A549 (cell line): ENCODE measurements around the gene NMNAT2. TPM values are rescaled to one million over a fixed set of nuclear protein-coding genes. Genes with fewer than 3 reads are reported as not detected.

ENCODE experiments used
- ATAC-seq, 2 experiments: fragments of 200-7000 bp in 1 of 2; fragments of >200 bp in 1 of 2; cut with Nextera tagmentation in 1 of 2; cut with Tn5 transposase in 1 of 2; 3 replicates each; pipeline versions ENCODE4 v1.8.0 to v1.9.1; 2018 to 2020; ENCODE audit warnings: mild to moderate bottlenecking in 1 of 2, moderate library complexity in 1 of 2
- CTCF ChIA-PET: fragments of 300-600 bp; sonication (Branson Sonifier 250); formaldehyde crosslinking; extraction: SDS; loops from one replicate; lab custom pipeline; 2021; ENCODE audit warnings: antibody characterized with exemption, inconsistent platforms; lab: Yijun Ruan, JAX
- POLR2A ChIA-PET: fragments of 350-600 bp; formaldehyde crosslinking; extraction: SDS; loops from one replicate; lab custom pipeline; 2021; ENCODE audit warnings: antibody characterized with exemption, inconsistent platforms; lab: Yijun Ruan, JAX
- DNase-seq, 2 experiments: peaks; one replicate each; pipeline versions ENCODE4 v3.0.0 to v3.0.0-alpha.2; 2011 to 2016; ENCODE audit warnings: low read depth in 1 of 2, low spot score in 1 of 2
- FAIRE-seq: peaks from 2 replicates; lab custom pipeline; 2011; peaks lifted over from hg19 to GRCh38; lab: Jason Lieb, UNC
- H3K27ac ChIP-seq, 2 experiments: fragments of >200 bp; sonication (Bioruptor Twin); formaldehyde crosslinking; 3 replicates each; pipeline ENCODE4 v1.5.1; 2016 to 2017
- H3K4me1 ChIP-seq: fragments of >200 bp; sonication (Bioruptor Twin); formaldehyde crosslinking; 3 replicates; pipeline ENCODE4 v1.6.1; 2016
- H3K4me2 ChIP-seq: fragments of >200 bp; sonication (Bioruptor Twin); formaldehyde crosslinking; 3 replicates; pipeline ENCODE4 v1.6.1; 2016
- H3K4me3 ChIP-seq: fragments of >200 bp; sonication (Bioruptor Twin); formaldehyde crosslinking; 3 replicates; pipeline ENCODE4 v1.5.1; 2016
- H3K9me3 ChIP-seq: fragments of >200 bp; sonication (Bioruptor Twin); formaldehyde crosslinking; 3 replicates; pipeline ENCODE4 v1.6.1; 2016
- BHLHE40 ChIP-seq: IDR thresholded peaks from 2 replicates; pipeline ENCODE4 v1.6.1; 2012; ENCODE audit warnings: low read depth, low read length, inconsistent platforms
- CBX2 ChIP-seq: fragments of 200-600 bp; sonication (generic); IDR thresholded peaks from 2 replicates; pipeline ENCODE4 v1.6.1; 2016; ENCODE audit warnings: low read depth, mild to moderate bottlenecking, borderline replicate concordance
- CEBPB ChIP-seq, 2 experiments: fragments of >200 bp in 1 of 2; sonication (Bioruptor Twin) in 1 of 2; formaldehyde crosslinking in 1 of 2; IDR thresholded peaks; 2 replicates each; pipeline ENCODE4 v1.6.1; 2012 to 2016
- E2F6 ChIP-seq: IDR thresholded peaks from 2 replicates; pipeline ENCODE4 v1.6.1; 2012; ENCODE audit warnings: low read depth, borderline replicate concordance
- EHF ChIP-seq: fragments of 250-450 bp; sonication (Bioruptor Pico); IDR thresholded peaks from 2 replicates; pipeline ENCODE4 v1.5.0; 2020; ENCODE audit warnings: mild to moderate bottlenecking
- ELK1 ChIP-seq: fragments of 150-350 bp; IDR thresholded peaks from 2 replicates; pipeline ENCODE4 v1.6.1; 2014; ENCODE audit warnings: low read depth, mild to moderate bottlenecking, low read length
- EP300 ChIP-seq, 2 experiments: fragments of >200 bp; sonication (Bioruptor Twin); formaldehyde crosslinking; IDR thresholded peaks; 2 replicates in 1 of 2; 3 replicates in 1 of 2; pipeline ENCODE4 v1.6.1; 2016 to 2017
- FOSB ChIP-seq: fragments of 250-450 bp; sonication (Bioruptor Pico); IDR thresholded peaks from 2 replicates; pipeline ENCODE4 v1.5.0; 2020; ENCODE audit warnings: mild to moderate bottlenecking, moderate library complexity
- FOSL2 ChIP-seq, 2 experiments: fragments of 450-650 bp in 1 of 2; fragments of >200 bp in 1 of 2; sonication (Bioruptor Twin) in 1 of 2; formaldehyde crosslinking; IDR thresholded peaks; 2 replicates each; pipeline versions ENCODE4 v1.5.0 to v1.6.1; 2016 to 2020; ENCODE audit warnings: mild to moderate bottlenecking in 1 of 2, moderate library complexity in 1 of 2
- HDAC2 ChIP-seq: fragments of 200-600 bp; sonication (generic); IDR thresholded peaks from 2 replicates; pipeline ENCODE4 v1.6.1; 2016
- HES2 ChIP-seq: fragments of >200 bp; sonication (Bioruptor Twin); formaldehyde crosslinking; IDR thresholded peaks from 2 replicates; pipeline ENCODE4 v1.6.1; 2016
- HMGXB4 ChIP-seq: fragments of 250-450 bp; sonication (Bioruptor Pico); IDR thresholded peaks from 2 replicates; pipeline ENCODE4 v1.5.0; 2021; ENCODE audit warnings: mild to moderate bottlenecking, moderate library complexity, borderline replicate concordance
- MYC ChIP-seq: IDR thresholded peaks from 2 replicates; pipeline ENCODE4 v1.6.1; 2012; ENCODE audit warnings: mild to moderate bottlenecking, inconsistent platforms, low read length, improper control_type of control experiment, borderline replicate concordance
- PHF8 ChIP-seq: fragments of 200-600 bp; sonication (generic); IDR thresholded peaks from 2 replicates; pipeline ENCODE4 v1.6.1; 2016; ENCODE audit warnings: low read depth, mild to moderate bottlenecking, antibody characterized with exemption, moderate library complexity, borderline replicate concordance
- POLR2A ChIP-seq: IDR thresholded peaks from 2 replicates; pipeline ENCODE4 v1.6.1; 2012; ENCODE audit warnings: mild to moderate bottlenecking, low read length
- RARB ChIP-seq: fragments of 250-450 bp; sonication (Bioruptor Pico); IDR thresholded peaks from 2 replicates; pipeline ENCODE4 v1.8.0; 2021; ENCODE audit warnings: mild to moderate bottlenecking, moderate library complexity
- RCOR1 ChIP-seq: fragments of 150-350 bp; IDR thresholded peaks from 2 replicates; pipeline ENCODE4 v1.6.1; 2014; ENCODE audit warnings: antibody characterized with exemption, low read length, low read depth
- REST ChIP-seq: fragments of 200-600 bp; sonication (generic); IDR thresholded peaks from 2 replicates; pipeline ENCODE4 v1.6.1; 2016; ENCODE audit warnings: antibody characterized with exemption, mild to moderate bottlenecking, moderate library complexity
- RFX5 ChIP-seq: fragments of 450-650 bp; IDR thresholded peaks from 2 replicates; pipeline ENCODE4 v1.7.1; 2014; ENCODE audit warnings: antibody characterized with exemption, mild to moderate bottlenecking, moderate library complexity
- RNF2 ChIP-seq: fragments of 200-600 bp; sonication (generic); IDR thresholded peaks from 2 replicates; pipeline ENCODE4 v1.6.1; 2016; ENCODE audit warnings: low read depth, mild to moderate bottlenecking, antibody characterized with exemption, moderate library complexity, borderline replicate concordance
- SREBF2 ChIP-seq: fragments of 450-650 bp; IDR thresholded peaks from 2 replicates; pipeline ENCODE4 v1.6.1; 2014; ENCODE audit warnings: mild to moderate bottlenecking, moderate library complexity
- ZFP36 ChIP-seq: fragments of 450-650 bp; IDR thresholded peaks from 2 replicates; pipeline ENCODE4 v1.6.1; 2014; ENCODE audit warnings: borderline replicate concordance; ENCODE audit not compliant: partially characterized antibody
- ZNF302 ChIP-seq: fragments of 250-450 bp; sonication (Bioruptor Pico); IDR thresholded peaks from 2 replicates; pipeline ENCODE4 v1.9.0; 2021; ENCODE audit warnings: inconsistent platforms, mild to moderate bottlenecking, moderate library complexity
- polyA plus RNA-seq, 4 experiments: library from polyadenylated mRNA; depleted of rRNA in 3 of 4; stranded (reverse); fragments of >200 nt; fragmentation: RNase III in 1 of 4; extraction: RNeasy Plus Mini Kit Qiagen cat#74134 plus additional on column Dnase treatment in 1 of 4; gene quantifications; 2 replicates in 3 of 4; 3 replicates in 1 of 4; pipeline ENCODE4 v1.2.3, GENCODE V29; 2011 to 2017

The NMNAT2 gene
- polyA plus RNA-seq, 2 of the 4 experiments (the other 2 are of a cell fraction) = 0.16 to 0.63 TPM

- TF ChIP-seq ELK1 (no peak), BHLHE40 (no peak), E2F6 (no peak), POLR2A (no peak), ZNF302 (no peak), FOSB (no peak), EHF (CRISPR knock-in tag) (no peak), EP300 (IDR thresholded peaks at IDR 0.05) (no peak), HDAC2 (no peak), RNF2 (0 out of 2 replicates have a peak, but pooled peaks have one; percentile 0), REST (peak; percentile 95), RFX5 (no peak), CBX2 (no peak), RARB (no peak), PHF8 (no peak)
- TF ChIP-seq, all 56 proteins: peak for 4
Measured at GRCh38 chr1:183416850-183417771, 1.1 kb downstream of the NMNAT2 start (continued).

GRCh38 chr1:183414365-183414764 lies 3.8 kb downstream of the NMNAT2 start:
- Histone ChIP-seq H3K4me3 (no peak overlapping the region), H3K4me1 (peaks cover 13% of the 10 kb centered on the region), H3K4me2 (no peak overlapping the region), H3K9me3 (no peaks in the 10 kb centered on the region), H3K27ac (no peak overlapping the region)
- POLR2A ChIA-PET = no interaction called here
- no peak for ATAC-seq
- CTCF ChIA-PET = interaction anchor here (0.7 kb wide), 1 partner anchor 63 kb away, joined by 3 read pairs; no protein-coding TSS in a partner anchor
- no peak for DNase-seq
- FAIRE-seq = no peak
- TF ChIP-seq MYC (no peak), HMGXB4 (CRISPR knock-in tag) (no peak), FOSL2 (IDR thresholded peaks at IDR 0.05) (no peak), FOSL2 (CRISPR knock-in tag; IDR thresholded peaks at IDR 0.05) (no peak), RCOR1 (no peak), HES2 (no peak), CEBPB (IDR thresholded peaks at IDR 0.05) (no peak), SREBF2 (no peak), ZFP36 (no peak), RNF2 (no peak), REST (no peak), BHLHE40 (no peak), EP300 (IDR thresholded peaks at IDR 0.05) (no peak), EHF (CRISPR knock-in tag) (no peak)
